HG03025 (cell line): ENCODE data around the gene VPS52.
"Not testable (repeated sequence)": the region's sequence is repeated elsewhere in the genome, so short reads cannot be mapped to it uniquely, and the experiment has no call there.

Experiments
- ATAC-seq: cut with Tn5 transposase; IDR thresholded peaks from one replicate; pipeline ENCODE4 v1.9.1; 2021; ENCODE audit warnings: mild to moderate bottlenecking, moderate library complexity; ENCODE audit not compliant: unreplicated experiment, low FRiP score

Gene VPS52

GRCh38 chr6:33251395-33252012 lies 20.2 kb downstream of the VPS52 start:
- no peak for ATAC-seq

GRCh38 chr6:33250731-33251130 lies 20.9 kb downstream of the VPS52 start:
- ATAC-seq, result no peak

- ATAC-seq, result no peak
Measured at GRCh38 chr6:33249732-33250630, 21.7 kb downstream of the VPS52 start.

GRCh38 chr6:33248932-33249731 lies 22.5 kb downstream of the VPS52 start:
- ATAC-seq, result peak; percentile 86

GRCh38 chr6:33248643-33248931 lies 23.1 kb downstream of the VPS52 start:
- ATAC-seq, result no peak

GRCh38 chr6:33247977-33248642 lies 23.6 kb downstream of the VPS52 start:
- ATAC-seq, result peak; percentile 35

GRCh38 chr6:33243476-33243875 lies 28.2 kb downstream of the VPS52 start:
- ATAC-seq, result no peak

GRCh38 chr6:33241968-33242367 lies 29.7 kb downstream of the VPS52 start:
- ATAC-seq, result no peak

GRCh38 chr6:33237741-33238140 lies 33.9 kb downstream of the VPS52 start:
- no peak for ATAC-seq

GRCh38 chr6:33236852-33237251 lies 34.8 kb downstream of the VPS52 start:
- ATAC-seq, result no peak

GRCh38 chr6:33236328-33236727 lies 35.3 kb downstream of the VPS52 start:
- ATAC-seq, result no peak

GRCh38 chr6:33235221-33235634 lies 36.4 kb downstream of the VPS52 start:
- no peak for ATAC-seq

GRCh38 chr6:33226503-33227120 lies 45.1 kb downstream of the VPS52 start:
- not testable (repeated sequence) for ATAC-seq

- ATAC-seq, result no peak
Measured at GRCh38 chr6:33217681-33218080, 54.0 kb downstream of the VPS52 start.

GRCh38 chr6:33217246-33217645 lies 54.4 kb downstream of the VPS52 start:
- ATAC-seq, result no peak

- no peak for ATAC-seq
Measured at GRCh38 chr6:33216117-33216649, 55.5 kb downstream of the VPS52 start.

- ATAC-seq, result no peak
Measured at GRCh38 chr6:33215271-33216116, 56.2 kb downstream of the VPS52 start.

- ATAC-seq, result no peak
Measured at GRCh38 chr6:33213989-33214335, 57.7 kb downstream of the VPS52 start.
